Caco-2 (cell line): ENCODE data around the gene SYMPK. TPM values are rescaled to one million over a fixed set of nuclear protein-coding genes. Genes with fewer than 3 reads are reported as not detected.
A peak's percentile ranks its signal among the peaks of the same experiment; 100 is the strongest.

ENCODE experiments used
- BruUV-seq: library from RNA; stranded (reverse); fragments of 400-500 nt; replicated peaks from 2 replicates; lab custom pipeline; 2021; lab: Mats Ljungman, UMichigan
- CTCF ChIA-PET: fragments of 300-600 bp; sonication (Branson Sonifier 250); formaldehyde crosslinking; loops from one replicate; lab custom pipeline; 2022; ENCODE audit warnings: antibody characterized with exemption; lab: Charles Lee
- POLR2A ChIA-PET: fragments of 300-600 bp; sonication (Branson Sonifier 250); formaldehyde crosslinking; loops from one replicate; lab custom pipeline; 2022; ENCODE audit warnings: antibody characterized with exemption; lab: Charles Lee
- DNase-seq, 2 experiments: peaks; one replicate each; pipeline versions ENCODE4 v3.0.0 to v3.0.0-alpha.2; 2020 to 2022
- H3K27me3 ChIP-seq: replicated peaks from 2 replicates; pipeline ENCODE4 v1.6.0; 2011; ENCODE audit warnings: low read length; ENCODE audit not compliant: control insufficient read depth, insufficient read depth
- H3K36me3 ChIP-seq: 2 replicates; pipeline ENCODE4 v1.5.1; 2011; ENCODE audit warnings: low read length; ENCODE audit not compliant: control insufficient read depth, insufficient read depth
- H3K4me1 ChIP-seq: fragments of 250-450 bp; sonication (Bioruptor Pico); 2 replicates; pipeline ENCODE4 v1.5.1; 2020; ENCODE audit warnings: mild to moderate bottlenecking
- H3K4me3 ChIP-seq: 2 replicates; pipeline ENCODE4 v1.5.1; 2011; ENCODE audit warnings: low read depth, mild to moderate bottlenecking, control low read depth, low read length
- H3K9me3 ChIP-seq: fragments of 250-450 bp; sonication (Bioruptor Pico); 2 replicates; pipeline ENCODE4 v1.5.1; 2020; ENCODE audit warnings: mild to moderate bottlenecking, moderate library complexity
- H3K27ac Mint-ChIP-seq: one replicate; pipeline ENCODE4 v1.8.0; 2022; ENCODE audit warnings: mixed read lengths; ENCODE audit not compliant: unreplicated experiment
- H3K27me3 Mint-ChIP-seq: one replicate; pipeline ENCODE4 v1.8.0; 2022; ENCODE audit warnings: mixed read lengths; ENCODE audit not compliant: insufficient read depth, unreplicated experiment
- H3K36me3 Mint-ChIP-seq: one replicate; pipeline ENCODE4 v1.8.0; 2022; ENCODE audit warnings: mild to moderate bottlenecking, mixed read lengths; ENCODE audit not compliant: insufficient read depth, unreplicated experiment
- H3K4me1 Mint-ChIP-seq: one replicate; pipeline ENCODE4 v1.8.0; 2022; ENCODE audit warnings: low read depth, mixed read lengths; ENCODE audit not compliant: unreplicated experiment
- H3K4me3 Mint-ChIP-seq: one replicate; pipeline ENCODE4 v1.8.0; 2022; ENCODE audit warnings: mild to moderate bottlenecking, moderate library complexity, mixed read lengths; ENCODE audit not compliant: unreplicated experiment
- H3K9me3 Mint-ChIP-seq: one replicate; pipeline ENCODE4 v1.8.0; 2022; ENCODE audit warnings: mixed read lengths; ENCODE audit not compliant: unreplicated experiment
- intact Hi-C: fragments of 100-400 bp; cut with micrococcal nuclease; formaldehyde crosslinking; loops from one replicate; pipeline ENCODE4 v1.10.0; 2022; ENCODE audit not compliant: unreplicated experiment
- total RNA-seq: library from RNA; stranded (reverse); gene quantifications from 2 replicates; pipeline ENCODE4 v1.2.3, GENCODE V29; 2022
- TF ChIP-seq, protein P1 (sequence below), 2 experiments: fragments of 200-600 bp in 1 of 2; IDR thresholded peaks; 1 replicate in 1 of 2; 2 replicates in 1 of 2; pipeline versions ENCODE4 v1.5.1 to v1.8.0; 2011 to 2022; ENCODE audit warnings: antibody characterized with exemption in 1 of 2, control low read depth in 1 of 2, inconsistent platforms in 1 of 2, low read depth in 1 of 2, low read length in 1 of 2, mild to moderate bottlenecking in 1 of 2, moderate library complexity in 1 of 2; ENCODE audit not compliant: insufficient read depth in 1 of 2, severe bottlenecking in 1 of 2, unreplicated experiment in 1 of 2

The SYMPK gene
- total RNA-seq, 1 experiment from 2014 or later: 81.8 TPM

DNA sequence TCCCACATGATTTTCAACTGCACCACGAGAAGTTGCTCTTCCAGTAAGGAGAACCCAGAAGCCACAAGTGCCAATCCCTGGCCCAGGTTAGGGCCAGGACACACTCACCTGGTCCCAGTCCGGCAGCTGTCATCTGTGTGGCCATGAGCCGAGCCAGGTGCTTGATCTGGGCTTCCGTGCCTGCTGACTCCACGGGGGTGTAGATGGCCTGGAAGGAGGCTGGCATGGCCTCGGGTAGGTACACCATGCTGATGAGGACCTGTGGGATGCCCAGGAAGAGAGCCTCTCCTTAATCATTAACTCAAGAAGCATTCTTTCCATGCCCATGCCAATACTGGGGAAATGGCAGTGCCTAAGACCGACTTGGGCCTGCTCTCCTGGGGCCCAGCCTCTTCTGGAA is 28.0 kb downstream of the SYMPK start:
- POLR2A ChIA-PET: no interaction called here
- TF ChIP-seq, protein P1, sequence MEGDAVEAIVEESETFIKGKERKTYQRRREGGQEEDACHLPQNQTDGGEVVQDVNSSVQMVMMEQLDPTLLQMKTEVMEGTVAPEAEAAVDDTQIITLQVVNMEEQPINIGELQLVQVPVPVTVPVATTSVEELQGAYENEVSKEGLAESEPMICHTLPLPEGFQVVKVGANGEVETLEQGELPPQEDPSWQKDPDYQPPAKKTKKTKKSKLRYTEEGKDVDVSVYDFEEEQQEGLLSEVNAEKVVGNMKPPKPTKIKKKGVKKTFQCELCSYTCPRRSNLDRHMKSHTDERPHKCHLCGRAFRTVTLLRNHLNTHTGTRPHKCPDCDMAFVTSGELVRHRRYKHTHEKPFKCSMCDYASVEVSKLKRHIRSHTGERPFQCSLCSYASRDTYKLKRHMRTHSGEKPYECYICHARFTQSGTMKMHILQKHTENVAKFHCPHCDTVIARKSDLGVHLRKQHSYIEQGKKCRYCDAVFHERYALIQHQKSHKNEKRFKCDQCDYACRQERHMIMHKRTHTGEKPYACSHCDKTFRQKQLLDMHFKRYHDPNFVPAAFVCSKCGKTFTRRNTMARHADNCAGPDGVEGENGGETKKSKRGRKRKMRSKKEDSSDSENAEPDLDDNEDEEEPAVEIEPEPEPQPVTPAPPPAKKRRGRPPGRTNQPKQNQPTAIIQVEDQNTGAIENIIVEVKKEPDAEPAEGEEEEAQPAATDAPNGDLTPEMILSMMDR (IDR thresholded peaks at IDR 0.05; ENCODE audit: insufficient read depth in 1 of 2, low read depth in 1 of 2, low read length in 1 of 2, severe bottlenecking in 1 of 2, unreplicated experiment in 1 of 2): no peak
- CTCF ChIA-PET: interaction anchor here (0.6 to 1.3 kb wide), 2 partner anchors 18 to 52 kb away, joined by 3 to 7 read pairs; partner anchors contain the start of gene DMPK
- no peak for DNase-seq
- no peaks in the 10 kb centered on the region for H3K4me1 Mint-ChIP-seq
- H3K36me3 ChIP-seq: peaks cover 7% of the 10 kb centered on the region
- H3K4me1 ChIP-seq: no peaks in the 10 kb centered on the region
- no peaks in the 10 kb centered on the region for H3K9me3 Mint-ChIP-seq
- no peaks in the 10 kb centered on the region for H3K27me3 ChIP-seq
- no peaks in the 10 kb centered on the region for H3K9me3 ChIP-seq
- H3K4me3 ChIP-seq: no peak overlapping the region
- H3K27ac Mint-ChIP-seq: no peak overlapping the region
- no peaks in the 10 kb centered on the region for H3K27me3 Mint-ChIP-seq
- intact Hi-C loops: no loop called here
- no peak overlapping the region for H3K4me3 Mint-ChIP-seq
- H3K36me3 Mint-ChIP-seq: peaks cover 97% of the 10 kb centered on the region
- BruUV-seq: no TSS peak

DNA sequence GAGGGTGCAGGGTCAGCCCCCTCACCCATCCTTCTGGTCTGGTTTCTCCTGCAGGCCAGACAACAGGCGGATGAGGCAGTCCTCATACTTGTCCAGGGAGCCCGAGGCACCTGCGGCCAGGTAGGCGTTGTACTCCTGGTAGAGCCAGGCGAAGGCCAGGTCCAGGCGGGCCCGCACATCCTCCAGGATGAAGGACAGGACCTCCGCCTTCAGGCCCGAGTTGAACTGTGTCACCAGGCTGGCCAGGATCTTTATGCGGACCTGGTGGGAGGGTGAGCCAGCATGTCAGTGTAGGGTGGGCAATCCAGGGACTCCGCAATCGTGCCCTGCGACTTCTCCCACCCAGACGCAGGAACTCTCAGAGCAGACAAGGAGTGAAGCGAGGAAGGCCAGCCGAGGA is 34.0 kb downstream of the SYMPK start:
- intact Hi-C loops: no loop called here
- H3K27ac Mint-ChIP-seq: peak overlapping the region; percentile 30
- ChIA-PET POLR2A (no interaction called here), CTCF (interaction anchor here (2.2 kb wide), 1 partner anchor 12 kb away, joined by 9 read pairs; no protein-coding TSS in a partner anchor)
- no peaks in the 10 kb centered on the region for H3K9me3 Mint-ChIP-seq
- H3K27me3 Mint-ChIP-seq: no peaks in the 10 kb centered on the region
- H3K4me3 Mint-ChIP-seq: no peak overlapping the region
- H3K4me1 Mint-ChIP-seq: no peaks in the 10 kb centered on the region
- no TSS peak for BruUV-seq
- Histone ChIP-seq H3K36me3 (peaks cover 9% of the 10 kb centered on the region), H3K9me3 (no peaks in the 10 kb centered on the region), H3K4me1 (no peaks in the 10 kb centered on the region), H3K27me3 (no peaks in the 10 kb centered on the region), H3K4me3 (no peak overlapping the region)
- peaks cover 93% of the 10 kb centered on the region for H3K36me3 Mint-ChIP-seq
- TF ChIP-seq, protein P1 (IDR thresholded peaks at IDR 0.05; ENCODE audit: insufficient read depth in 1 of 2, low read depth in 1 of 2, low read length in 1 of 2, severe bottlenecking in 1 of 2, unreplicated experiment in 1 of 2): no peak
- DNase-seq: no peak

DNA sequence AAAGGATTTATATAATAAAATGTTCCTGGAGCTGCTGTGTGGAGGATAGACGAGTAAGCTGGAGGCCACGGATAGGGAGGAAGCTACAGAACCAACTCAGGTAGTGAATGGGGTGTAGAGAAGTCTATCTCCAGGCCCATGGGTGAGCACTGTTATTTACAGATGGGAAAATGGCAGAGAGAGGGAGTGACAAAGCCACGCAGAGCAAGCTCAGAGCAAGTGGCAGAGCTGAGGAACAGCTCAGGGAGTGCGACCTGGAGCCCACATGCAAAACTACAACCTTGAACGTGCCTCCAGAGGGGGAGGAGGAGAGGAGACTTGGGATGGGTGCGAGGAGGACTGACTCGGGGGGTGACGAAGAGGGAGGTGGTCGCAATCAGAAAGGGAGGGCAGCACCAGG is 34.4 kb downstream of the SYMPK start:
- no peaks in the 10 kb centered on the region for H3K27me3 Mint-ChIP-seq
- H3K27me3 ChIP-seq: no peaks in the 10 kb centered on the region
- peaks cover 9% of the 10 kb centered on the region for H3K36me3 ChIP-seq
- DNase-seq: no peak
- no TSS peak for BruUV-seq
- no peaks in the 10 kb centered on the region for H3K9me3 Mint-ChIP-seq
- H3K4me3 ChIP-seq: no peak overlapping the region
- H3K4me1 Mint-ChIP-seq: no peaks in the 10 kb centered on the region
- peaks cover 91% of the 10 kb centered on the region for H3K36me3 Mint-ChIP-seq
- intact Hi-C loops: no loop called here
- ChIA-PET POLR2A (no interaction called here), CTCF (interaction anchor here (2.2 kb wide), 1 partner anchor 11 kb away, joined by 9 read pairs; no protein-coding TSS in a partner anchor)
- H3K4me1 ChIP-seq: no peaks in the 10 kb centered on the region
- H3K27ac Mint-ChIP-seq: peak overlapping the region; percentile 30
- TF ChIP-seq, protein P1 (IDR thresholded peaks at IDR 0.05; ENCODE audit: insufficient read depth in 1 of 2, low read depth in 1 of 2, low read length in 1 of 2, severe bottlenecking in 1 of 2, unreplicated experiment in 1 of 2): no peak
- H3K9me3 ChIP-seq: no peaks in the 10 kb centered on the region
- H3K4me3 Mint-ChIP-seq: no peak overlapping the region
